Peyer's patch (tissue), 4 donors: ENCODE results near the gene TMEFF2. TPM values are rescaled to one million over a fixed set of nuclear protein-coding genes. Genes with fewer than 3 reads are reported as not detected.

Experiments used
- DNase-seq, 3 donors: peaks; one replicate each; pipeline ENCODE4 v3.0.0-alpha.2; 2017 to 2019
- H3K27ac ChIP-seq, 4 donors: fragments of 200-600 bp; sonication (generic); one replicate each; pipeline ENCODE4 v1.5.1; 2016 to 2019
- H3K27me3 ChIP-seq, 2 donors: fragments of 200-600 bp; sonication (generic); one replicate each; pipeline ENCODE4 v1.5.1; 2019
- H3K36me3 ChIP-seq, 3 donors: fragments of 200-600 bp; sonication (generic); one replicate each; pipeline ENCODE4 v1.5.1; 2016 to 2019
- H3K4me1 ChIP-seq, 4 donors: fragments of 200-600 bp; sonication (generic); one replicate each; pipeline ENCODE4 v1.5.1; 2016 to 2019
- H3K4me3 ChIP-seq, 4 donors: fragments of 200-600 bp; sonication (generic); 1 replicate in 3 of 4; 2 replicates in 1 of 4; pipeline ENCODE4 v1.5.1; 2016 to 2019; ENCODE audit warnings: mild to moderate bottlenecking in 1 of 4
- H3K9me3 ChIP-seq, 4 donors: fragments of 200-600 bp; sonication (generic); one replicate each; pipeline ENCODE4 v1.5.1; 2016 to 2019; ENCODE audit warnings: mild to moderate bottlenecking in 1 of 4
- CTCF ChIP-seq, 6 experiments: fragments of 450-650 bp in 4 of 6; fragments of 200-600 bp in 2 of 6; sonication (generic) in 1 of 6; IDR thresholded peaks; one replicate each; pipeline ENCODE4 v1.5.1; 2017 to 2019; ENCODE audit warnings: antibody characterized with exemption in 6 of 6, mild to moderate bottlenecking in 3 of 6, moderate library complexity in 1 of 6
- POLR2A ChIP-seq, 2 donors: fragments of 450-650 bp; IDR thresholded peaks; one replicate each; pipeline ENCODE4 v1.5.1; 2017; ENCODE audit warnings: antibody characterized with exemption in 2 of 2, mild to moderate bottlenecking in 2 of 2, moderate library complexity in 2 of 2
- total RNA-seq, 4 donors: library from RNA; depleted of rRNA; stranded (reverse); fragments of >200 nt; gene quantifications; one replicate each; pipeline ENCODE4 v1.1.0, GENCODE V29; 2016

Gene TMEFF2
- total RNA-seq, 4 donors from 2014 or later: 0.35 to 1.6 (median 0.68) TPM

DNA sequence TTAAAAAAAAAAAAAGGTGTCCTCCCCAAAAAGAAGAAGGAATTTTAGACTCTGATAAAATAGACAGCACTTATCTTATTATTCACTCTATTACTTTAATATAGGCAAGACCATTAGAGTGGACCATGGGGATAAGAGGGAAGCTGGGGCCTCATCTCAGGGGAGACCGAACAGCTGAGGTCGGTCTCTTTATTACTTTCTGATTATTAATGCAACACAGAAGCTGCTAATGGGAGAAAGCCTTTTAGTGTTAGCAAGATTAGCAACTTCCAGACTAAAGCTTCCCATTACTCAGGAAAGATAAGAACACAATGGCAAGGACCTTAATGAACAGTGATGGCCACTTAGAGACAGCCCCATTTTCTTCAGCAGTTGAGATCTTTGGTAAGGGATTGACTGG lies 135.5 kb downstream of the TMEFF2 start:
- no peaks in the 10 kb centered on the region for H3K4me1 ChIP-seq
- H3K36me3 ChIP-seq: no peaks in the 10 kb centered on the region
- TF ChIP-seq POLR2A (IDR thresholded peaks at IDR 0.05) (no peak), CTCF (IDR thresholded peaks at IDR 0.05) (no peak)
- no peak overlapping the region for H3K27ac ChIP-seq
- DNase-seq: no peak
- no peaks in the 10 kb centered on the region for H3K27me3 ChIP-seq
- H3K4me3 ChIP-seq: no peak overlapping the region
- no peaks in the 10 kb centered on the region for H3K9me3 ChIP-seq

- no peak for TF ChIP-seq CTCF (IDR thresholded peaks at IDR 0.05)
- TF ChIP-seq POLR2A (IDR thresholded peaks at IDR 0.05): no peak
- no peaks in the 10 kb centered on the region for H3K4me1 ChIP-seq
- H3K36me3 ChIP-seq: no peaks in the 10 kb centered on the region
- H3K9me3 ChIP-seq: no peaks in the 10 kb centered on the region
- no peak overlapping the region for H3K4me3 ChIP-seq
- no peak overlapping the region for H3K27ac ChIP-seq
- no peaks in the 10 kb centered on the region for H3K27me3 ChIP-seq
- no peak for DNase-seq
These were observed 140.8 kb downstream of the TMEFF2 start for GRCh38 chr2:192053921-192054320.

DNA sequence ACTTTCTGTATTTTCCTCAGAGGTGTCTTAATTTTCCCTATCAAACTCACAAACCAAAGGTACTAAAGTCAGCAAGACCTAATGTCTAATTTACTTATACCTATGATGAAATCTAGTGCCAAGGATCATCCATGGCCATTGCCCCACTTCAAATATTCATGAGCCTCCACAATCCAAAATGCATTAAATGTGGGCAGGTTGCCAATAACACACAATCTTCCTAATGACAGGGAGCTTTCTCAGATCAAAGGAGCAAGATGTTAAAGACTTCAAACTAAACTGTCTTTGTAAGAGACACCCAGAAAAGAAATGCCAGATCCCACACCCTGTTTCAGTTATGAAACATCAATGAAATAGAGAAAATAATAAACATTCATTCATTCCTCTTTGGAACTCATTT lies 143.2 kb downstream of the TMEFF2 start:
- H3K36me3 ChIP-seq: no peaks in the 10 kb centered on the region
- H3K9me3 ChIP-seq: no peaks in the 10 kb centered on the region
- no peaks in the 10 kb centered on the region for H3K4me1 ChIP-seq
- no peak overlapping the region for H3K4me3 ChIP-seq
- no peak overlapping the region for H3K27ac ChIP-seq
- no peak for TF ChIP-seq CTCF (IDR thresholded peaks at IDR 0.05)
- no peak for TF ChIP-seq POLR2A (IDR thresholded peaks at IDR 0.05)
- DNase-seq: no peak
- H3K27me3 ChIP-seq: no peaks in the 10 kb centered on the region

DNA sequence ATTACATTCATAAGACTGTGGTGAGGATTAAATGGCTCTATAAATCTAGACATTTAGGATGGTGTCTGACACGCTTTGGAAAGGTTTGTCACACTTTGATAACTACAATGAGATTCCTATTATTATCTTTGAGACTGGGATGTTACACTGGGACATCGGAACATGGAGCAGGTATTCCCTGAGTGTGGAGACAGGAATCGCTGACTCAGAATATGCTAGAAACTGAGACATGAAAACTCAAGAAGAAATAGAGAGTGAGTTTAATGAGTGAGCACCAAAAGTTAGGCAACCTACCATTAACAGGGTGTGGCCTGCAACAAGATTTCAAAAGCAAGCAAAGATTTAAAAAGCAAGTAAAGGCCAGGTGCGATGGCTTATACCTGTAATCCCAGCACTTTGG lies 145.4 kb downstream of the TMEFF2 start:
- H3K36me3 ChIP-seq: no peaks in the 10 kb centered on the region
- no peak overlapping the region for H3K4me3 ChIP-seq
- no peaks in the 10 kb centered on the region for H3K9me3 ChIP-seq
- TF ChIP-seq POLR2A (IDR thresholded peaks at IDR 0.05) (no peak), CTCF (IDR thresholded peaks at IDR 0.05) (no peak)
- no peak for DNase-seq
- no peaks in the 10 kb centered on the region for H3K27me3 ChIP-seq
- no peak overlapping the region for H3K27ac ChIP-seq
- H3K4me1 ChIP-seq: no peaks in the 10 kb centered on the region

- Histone ChIP-seq H3K27me3 (no peaks in the 10 kb centered on the region), H3K36me3 (no peaks in the 10 kb centered on the region), H3K9me3 (no peaks in the 10 kb centered on the region), H3K4me1 (no peaks in the 10 kb centered on the region), H3K27ac (no peak overlapping the region), H3K4me3 (no peak overlapping the region)
- TF ChIP-seq POLR2A (IDR thresholded peaks at IDR 0.05): no peak
- TF ChIP-seq CTCF (IDR thresholded peaks at IDR 0.05): no peak
- DNase-seq: no peak
These were observed 147.2 kb downstream of the TMEFF2 start for GRCh38 chr2:192047315-192048107.
